MM.1S (cell line): ENCODE results near the gene SPPL2C.

Source experiments
- DNase-seq: peaks from one replicate; pipeline ENCODE4 v3.0.0-alpha.2; 2015
- H2AFZ ChIP-seq: fragments of 300-600 bp; sonication (generic); 2 replicates; pipeline ENCODE4 v1.6.0; 2016; ENCODE audit warnings: antibody characterized with exemption, low read length
- H3F3A ChIP-seq: fragments of 300-600 bp; sonication (generic); 2 replicates; pipeline ENCODE4 v1.6.1; 2016; ENCODE audit warnings: mild to moderate bottlenecking, antibody characterized with exemption, low read length, moderate library complexity, mixed read lengths; ENCODE audit not compliant: insufficient read depth
- H3K27ac ChIP-seq: fragments of 300-600 bp; sonication (generic); 2 replicates; pipeline ENCODE4 v1.5.1; 2016; ENCODE audit warnings: mild to moderate bottlenecking, low read length
- H3K27me3 ChIP-seq: fragments of 300-600 bp; sonication (generic); replicated peaks from 2 replicates; pipeline ENCODE4 v1.6.0; 2016; ENCODE audit warnings: low read length; ENCODE audit not compliant: insufficient read depth
- H3K36me3 ChIP-seq: fragments of 300-600 bp; sonication (generic); replicated peaks from 2 replicates; pipeline ENCODE4 v1.6.1; 2016; ENCODE audit warnings: mild to moderate bottlenecking, low read length, mixed read lengths; ENCODE audit not compliant: insufficient read depth
- H3K4me1 ChIP-seq: fragments of 300-600 bp; sonication (generic); 2 replicates; pipeline ENCODE4 v1.6.1; 2016; ENCODE audit warnings: low read length, mixed read lengths
- H3K4me2 ChIP-seq: fragments of 300-600 bp; sonication (generic); 2 replicates; pipeline ENCODE4 v1.6.0; 2016; ENCODE audit warnings: low read depth, low read length
- H3K4me3 ChIP-seq: fragments of 300-600 bp; sonication (generic); 2 replicates; pipeline ENCODE4 v1.5.1; 2016; ENCODE audit warnings: low read length, mixed read lengths
- H3K79me2 ChIP-seq: fragments of 300-600 bp; sonication (generic); 2 replicates; pipeline ENCODE4 v1.6.1; 2016; ENCODE audit warnings: mixed run types, low read length, mixed read lengths
- H3K9ac ChIP-seq: fragments of 300-600 bp; sonication (generic); 2 replicates; pipeline ENCODE4 v1.6.1; 2016; ENCODE audit warnings: low read length, mixed read lengths
- H3K9me2 ChIP-seq: fragments of 300-600 bp; sonication (generic); replicated peaks from 2 replicates; pipeline ENCODE4 v1.6.1; 2016; ENCODE audit warnings: mild to moderate bottlenecking, low read length, mixed read lengths; ENCODE audit not compliant: insufficient read depth
- H3K9me3 ChIP-seq: fragments of 300-600 bp; sonication (generic); replicated peaks from 2 replicates; pipeline ENCODE4 v1.6.1; 2016; ENCODE audit warnings: mild to moderate bottlenecking, low read length, mixed read lengths; ENCODE audit not compliant: insufficient read depth
- H4K20me1 ChIP-seq: fragments of 300-600 bp; sonication (generic); 2 replicates; pipeline ENCODE4 v1.6.1; 2016; ENCODE audit warnings: mild to moderate bottlenecking, low read length, moderate library complexity, mixed read lengths; ENCODE audit not compliant: insufficient read depth
- CTCF ChIP-seq: fragments of 300-600 bp; sonication (generic); IDR thresholded peaks from 2 replicates; pipeline ENCODE4 v1.5.1; 2016; ENCODE audit warnings: antibody characterized with exemption, low read length, mixed read lengths
- EZH2 ChIP-seq: fragments of 300-600 bp; sonication (generic); optimal IDR thresholded peaks from 2 replicates; pipeline ENCODE3; 2017; ENCODE audit warnings: low read depth, mild to moderate bottlenecking, antibody characterized with exemption, low read length, mixed read lengths
- EZH2phosphoT487 ChIP-seq: fragments of 300-600 bp; sonication (generic); IDR thresholded peaks from 2 replicates; pipeline ENCODE4 v1.6.1; 2018; ENCODE audit warnings: antibody characterized with exemption, low read length

SPPL2C gene

GRCh38 chr17:45846646-45847045 is 2.0 kb downstream of the SPPL2C start:
- no peaks in the 10 kb centered on the region for H3K36me3 ChIP-seq
- no peaks in the 10 kb centered on the region for H3K9me2 ChIP-seq
- no peak overlapping the region for H3K4me3 ChIP-seq
- H3K27ac ChIP-seq, result no peak overlapping the region
- TF ChIP-seq CTCF, result no peak
- no peak for TF ChIP-seq EZH2phosphoT487
- no peak for TF ChIP-seq EZH2
- H3K9me3 ChIP-seq, result no peaks in the 10 kb centered on the region
- no peaks in the 10 kb centered on the region for H3K79me2 ChIP-seq
- H3K4me1 ChIP-seq, result peaks cover 7% of the 10 kb centered on the region
- no peak overlapping the region for H3K9ac ChIP-seq
- no peaks in the 10 kb centered on the region for H3F3A ChIP-seq
- DNase-seq, result no peak
- H2AFZ ChIP-seq, result no peak overlapping the region
- H3K4me2 ChIP-seq, result no peak overlapping the region
- H3K27me3 ChIP-seq, result peaks cover 27% of the 10 kb centered on the region
- H4K20me1 ChIP-seq, result no peaks in the 10 kb centered on the region

GRCh38 chr17:45847101-45847500 is 2.4 kb downstream of the SPPL2C start:
- no peak overlapping the region for H3K4me2 ChIP-seq
- no peaks in the 10 kb centered on the region for H3K9me2 ChIP-seq
- H2AFZ ChIP-seq, result no peak overlapping the region
- H3K4me3 ChIP-seq, result no peak overlapping the region
- DNase-seq, result no peak
- H4K20me1 ChIP-seq, result no peaks in the 10 kb centered on the region
- H3F3A ChIP-seq, result 0 out of 2 replicates have a peak, but pooled peaks cover 3% of the 10 kb centered on the region
- TF ChIP-seq CTCF (no peak), EZH2phosphoT487 (no peak), EZH2 (no peak)
- no peaks in the 10 kb centered on the region for H3K9me3 ChIP-seq
- peaks cover 27% of the 10 kb centered on the region for H3K27me3 ChIP-seq
- H3K27ac ChIP-seq, result no peak overlapping the region
- H3K36me3 ChIP-seq, result no peaks in the 10 kb centered on the region
- no peak overlapping the region for H3K9ac ChIP-seq
- no peaks in the 10 kb centered on the region for H3K79me2 ChIP-seq
- peaks cover 12% of the 10 kb centered on the region for H3K4me1 ChIP-seq

GRCh38 chr17:45847747-45848146 is 3.1 kb downstream of the SPPL2C start:
- Histone ChIP-seq H3K4me1 (peaks cover 17% of the 10 kb centered on the region), H3K27me3 (peaks cover 27% of the 10 kb centered on the region), H2AFZ (no peak overlapping the region), H4K20me1 (no peaks in the 10 kb centered on the region), H3K27ac (no peak overlapping the region), H3K79me2 (no peaks in the 10 kb centered on the region), H3K4me2 (no peak overlapping the region), H3K9me3 (no peaks in the 10 kb centered on the region), H3K9me2 (no peaks in the 10 kb centered on the region), H3F3A (0 out of 2 replicates have a peak, but pooled peaks cover 4% of the 10 kb centered on the region), H3K9ac (no peak overlapping the region), H3K4me3 (no peak overlapping the region), H3K36me3 (no peaks in the 10 kb centered on the region)
- DNase-seq, result no peak
- TF ChIP-seq EZH2phosphoT487 (no peak), EZH2 (no peak), CTCF (no peak)
